GM18858 (cell line): ENCODE measurements around the gene TCF7L2.

Experiments used
- ATAC-seq: cut with Tn5 transposase; IDR thresholded peaks from one replicate; pipeline ENCODE4 v1.9.1; 2021; ENCODE audit not compliant: unreplicated experiment

TCF7L2 gene

GRCh38 chr10:112949875-112950507, at the start of gene TCF7L2:
TSS of gene TCF7L2 (plus strand) at chr10:112950247. CDS start at chr10:112950757, 510 bp downstream.
- ATAC-seq, result no peak

GRCh38 chr10:112902730-112903129, 47.3 kb upstream of the TCF7L2 start:
- ATAC-seq, result no peak

- ATAC-seq, result no peak
Measured at GRCh38 chr10:112904000-112904399, 46.0 kb upstream of the TCF7L2 start.

GRCh38 chr10:112906945-112907344, 43.1 kb upstream of the TCF7L2 start:
- ATAC-seq, result no peak

DNA sequence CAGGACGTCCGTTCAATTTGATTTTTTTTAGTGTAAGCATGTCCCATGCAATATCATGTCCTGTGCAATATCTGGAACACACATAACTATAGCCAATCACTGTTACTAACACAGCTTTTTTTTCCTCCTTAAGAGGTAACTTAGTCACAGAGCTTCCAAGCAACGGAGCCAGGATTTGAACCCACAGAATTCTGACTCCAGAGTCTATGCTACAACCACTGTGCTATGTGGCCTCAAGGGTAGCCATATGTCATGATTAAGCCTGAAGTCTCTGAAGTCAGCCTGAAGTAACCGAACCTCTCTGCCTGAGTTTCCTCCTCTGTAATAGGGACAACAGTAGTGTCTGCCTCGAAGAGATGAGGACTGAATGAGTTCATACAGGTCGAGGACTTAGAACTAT, 42.2 kb upstream of the TCF7L2 start:
- no peak for ATAC-seq

DNA sequence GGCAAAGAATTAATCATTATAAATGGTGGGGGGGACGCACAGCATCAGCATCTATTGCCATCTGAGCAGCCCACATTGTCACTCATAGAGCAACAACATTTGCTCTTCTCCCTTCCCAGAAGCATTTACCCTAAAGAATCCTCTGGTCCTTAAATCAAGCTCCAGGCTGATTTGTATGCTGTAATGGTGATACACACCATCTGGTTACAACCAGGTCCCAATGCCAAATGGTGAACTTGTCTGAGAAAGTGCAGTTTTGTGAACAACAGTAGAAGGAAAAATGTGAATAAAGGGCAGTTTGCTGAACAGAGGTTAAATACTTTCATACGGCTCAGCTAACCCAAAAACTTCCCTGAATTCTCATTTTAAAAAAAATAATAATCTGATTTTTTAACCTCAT, 38.8 kb upstream of the TCF7L2 start:
- ATAC-seq, result no peak

- ATAC-seq, result no peak
Measured at GRCh38 chr10:112912410-112912928, 37.6 kb upstream of the TCF7L2 start.

DNA sequence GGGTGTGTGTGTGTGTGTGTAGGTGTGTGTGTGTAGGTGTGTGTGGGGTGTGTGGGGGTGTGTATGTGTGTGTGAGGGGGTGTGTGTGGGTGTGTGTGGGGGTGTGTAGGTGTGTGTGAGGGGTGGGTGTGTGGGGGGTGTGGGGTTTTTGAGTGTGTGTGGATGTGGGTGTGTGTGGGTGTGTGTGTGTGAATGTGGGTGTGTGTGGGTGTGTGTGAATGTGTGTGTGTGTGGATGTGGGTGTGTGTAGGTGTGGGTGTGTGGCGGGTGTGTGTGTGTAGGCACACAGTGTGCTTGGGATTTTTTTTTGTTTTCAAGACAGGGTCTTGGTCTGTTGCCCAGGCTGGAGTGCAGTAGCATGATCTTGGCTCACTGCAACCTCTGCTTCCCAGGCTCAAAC, 36.8 kb upstream of the TCF7L2 start:
- no peak for ATAC-seq

DNA sequence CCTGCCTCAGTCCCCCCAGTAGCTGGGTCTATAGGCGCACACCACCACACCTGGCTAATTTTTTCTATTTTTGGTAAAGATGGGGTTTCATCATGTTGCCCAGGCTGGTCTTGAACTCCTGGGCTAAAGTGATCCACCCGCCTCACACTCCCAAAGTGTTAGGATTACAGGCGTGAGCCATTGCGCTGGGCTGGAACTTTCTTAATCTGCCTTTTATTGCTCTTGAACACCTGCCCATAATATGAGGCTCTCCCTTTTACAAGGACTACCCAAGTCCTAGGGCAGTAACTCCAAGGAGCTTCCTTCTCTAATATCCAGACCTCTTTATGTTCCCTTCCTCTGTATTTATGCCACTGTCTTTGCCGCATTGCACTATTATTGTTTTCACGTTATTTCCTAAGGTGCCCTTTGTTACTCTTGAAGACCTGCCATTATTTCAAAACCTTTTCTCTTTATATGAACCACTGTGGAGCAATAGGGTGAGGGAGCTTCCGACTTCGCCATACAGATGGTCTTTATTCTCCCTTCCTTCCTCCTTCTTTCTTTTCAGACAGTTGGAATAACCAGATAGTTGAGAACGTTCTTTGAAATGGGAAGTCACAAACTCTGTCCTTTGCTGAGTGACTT, 36.3 kb upstream of the TCF7L2 start:
- ATAC-seq, result no peak

GRCh38 chr10:112914288-112914952, 35.6 kb upstream of the TCF7L2 start:
- no peak for ATAC-seq

DNA sequence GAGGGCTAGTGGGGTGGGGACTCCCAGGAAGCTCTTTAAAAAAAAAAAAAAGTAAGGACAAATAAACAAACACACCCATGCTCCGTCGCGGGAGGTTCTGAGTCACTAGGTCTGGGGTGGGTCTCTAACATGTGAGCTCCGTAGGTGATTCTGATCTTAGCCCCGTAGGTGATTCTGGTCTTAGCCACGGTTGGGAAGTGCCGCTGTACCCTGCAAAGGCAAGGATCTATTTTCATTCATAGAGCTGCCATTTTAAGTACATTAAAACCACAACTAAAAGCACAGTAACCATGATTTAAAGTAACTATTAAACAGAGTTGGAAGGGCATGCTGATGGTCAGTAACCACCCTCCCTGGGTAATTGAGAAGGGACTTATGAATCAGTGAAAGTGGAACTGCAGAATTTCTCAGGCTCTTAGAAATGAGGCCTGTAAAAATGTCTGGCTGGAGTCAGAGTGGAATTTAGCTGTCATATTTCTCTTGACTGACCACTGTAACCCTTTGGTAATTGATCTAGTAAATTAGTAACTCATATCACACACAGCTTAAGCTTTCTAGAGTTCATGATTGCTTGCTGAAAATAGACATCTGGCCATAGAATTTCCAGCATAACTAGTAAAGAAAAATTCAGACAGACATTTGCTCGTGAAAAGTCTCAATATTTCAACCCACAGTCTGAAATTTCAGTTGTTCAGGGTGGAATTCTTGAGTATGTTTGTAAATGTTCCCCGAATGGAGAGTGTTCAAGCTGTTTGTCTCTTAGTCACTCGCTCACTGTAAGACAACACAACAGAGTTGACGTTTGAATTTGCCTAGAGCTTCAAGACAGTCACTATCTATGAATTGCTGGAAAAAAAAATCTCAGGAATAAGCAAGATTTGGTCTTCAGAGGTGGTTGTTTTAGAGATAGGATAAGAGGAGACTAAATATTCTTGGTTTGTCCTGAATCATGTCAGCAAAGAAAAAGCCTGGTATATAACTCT, 34.2 kb upstream of the TCF7L2 start:
- ATAC-seq, result no peak

DNA sequence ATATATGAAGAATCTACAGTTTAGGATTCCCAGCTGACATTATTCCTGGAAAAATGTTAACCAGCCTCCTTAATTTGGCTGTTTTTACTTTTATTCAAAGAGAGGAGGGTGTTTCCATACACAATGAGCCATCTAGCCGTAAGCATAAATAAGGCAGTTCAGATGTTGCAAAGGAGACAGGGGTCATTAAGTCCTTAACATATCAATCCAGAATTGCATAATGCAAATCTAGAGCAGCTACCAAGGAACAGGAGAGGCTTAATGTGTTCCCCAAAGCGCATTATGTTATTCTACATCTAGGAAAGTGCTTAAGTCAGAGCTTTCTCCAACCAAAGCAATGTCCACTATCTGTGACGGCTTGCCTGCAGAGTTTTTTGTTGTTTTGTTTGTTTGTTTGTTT, 32.4 kb upstream of the TCF7L2 start:
- no peak for ATAC-seq

- ATAC-seq, result no peak
Measured at GRCh38 chr10:112918771-112919170, 31.3 kb upstream of the TCF7L2 start.

GRCh38 chr10:112919721-112920120, 30.3 kb upstream of the TCF7L2 start:
- no peak for ATAC-seq

DNA sequence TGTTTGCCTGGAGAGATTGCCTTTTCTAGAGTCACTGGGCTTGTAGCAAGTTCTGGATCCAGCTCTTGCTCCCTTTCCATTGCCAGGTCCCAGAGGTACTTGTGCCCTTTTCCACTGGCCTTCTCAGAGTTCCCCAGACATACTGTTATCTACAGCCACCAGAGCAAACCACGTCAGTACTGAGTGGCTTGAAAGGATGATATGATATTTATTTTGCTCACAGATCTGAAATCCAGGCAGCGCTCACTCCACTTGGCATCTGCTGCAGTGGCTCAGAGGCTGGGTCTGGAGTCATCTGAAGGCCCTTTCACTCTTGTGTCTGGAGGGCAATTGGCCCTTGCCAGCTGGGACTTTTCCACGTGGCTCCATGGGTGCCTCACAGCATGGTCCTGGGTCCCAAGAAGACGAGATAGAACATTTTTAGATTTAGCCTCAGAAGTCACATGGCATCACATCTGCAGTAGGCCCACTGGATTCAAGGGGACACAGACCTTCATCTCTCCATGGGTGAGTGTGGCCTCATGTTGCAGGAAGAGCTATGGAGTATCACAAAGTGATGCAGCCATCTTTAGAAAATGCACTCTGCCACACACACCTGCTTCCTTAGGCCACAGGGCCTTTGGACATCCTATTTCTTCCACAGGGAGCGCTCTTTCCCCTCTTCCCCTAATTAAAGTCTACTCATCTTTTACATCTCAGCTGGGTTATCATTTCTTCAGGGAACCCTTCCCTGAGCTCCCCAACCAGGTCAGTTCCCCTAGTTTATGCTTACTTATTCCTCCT, 22.9 kb upstream of the TCF7L2 start:
- no peak for ATAC-seq

DNA sequence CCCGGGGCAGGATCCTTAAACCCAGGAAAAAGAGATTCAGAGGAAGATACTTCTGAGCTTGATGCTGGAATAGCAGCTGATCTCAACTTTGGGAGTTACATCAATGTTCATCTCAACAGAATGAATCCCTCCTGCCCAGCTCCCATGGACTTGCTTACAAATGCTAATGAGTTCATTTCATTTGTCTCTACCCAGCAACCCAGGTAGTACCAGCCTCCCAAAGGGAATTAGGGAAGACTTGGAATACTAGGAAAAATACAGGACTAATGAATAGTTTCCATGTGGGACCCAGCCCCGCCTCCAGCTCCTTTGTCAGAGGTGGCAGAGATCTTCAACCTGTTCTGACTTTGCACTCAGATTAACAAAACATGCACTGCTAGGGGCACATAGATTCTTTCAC, 22.1 kb upstream of the TCF7L2 start:
- ATAC-seq, result no peak

DNA sequence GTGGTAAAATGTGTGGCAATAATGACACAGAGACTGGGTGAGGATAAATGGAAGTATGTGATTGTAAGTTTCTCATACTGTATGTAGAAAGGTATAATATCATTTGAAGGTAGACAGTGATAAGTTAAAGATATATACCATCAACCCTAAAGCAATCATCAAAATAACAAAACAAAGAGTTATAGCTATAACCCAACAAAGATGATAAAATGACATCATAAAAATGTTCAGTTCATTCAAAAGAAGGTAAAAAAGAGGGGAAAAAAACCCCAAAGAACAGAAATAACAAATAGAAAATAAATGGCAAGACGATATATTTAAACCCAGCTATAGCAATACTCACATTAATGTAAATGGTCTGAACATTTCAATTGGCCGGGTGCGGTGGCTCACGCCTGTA, 17.4 kb upstream of the TCF7L2 start:
- no peak for ATAC-seq

DNA sequence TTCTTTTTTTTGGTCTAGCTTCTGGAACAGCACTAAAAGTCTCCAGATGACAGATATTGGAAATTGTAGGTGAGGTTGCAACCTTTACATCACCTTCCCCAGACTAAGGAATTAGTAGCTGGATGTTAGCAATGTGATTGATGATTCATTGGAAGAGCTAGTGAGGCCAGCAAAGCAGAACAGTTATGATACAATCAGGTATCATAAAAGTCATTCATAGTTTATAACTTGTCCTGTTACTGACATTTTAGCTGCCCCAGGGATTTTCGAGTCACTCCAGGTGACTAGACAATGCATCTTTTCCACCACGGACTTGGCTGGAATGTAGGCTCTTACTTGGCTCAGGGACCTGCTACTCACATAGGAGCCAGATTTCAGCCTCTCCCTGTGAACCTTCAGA, 15.9 kb upstream of the TCF7L2 start:
- ATAC-seq, result no peak

DNA sequence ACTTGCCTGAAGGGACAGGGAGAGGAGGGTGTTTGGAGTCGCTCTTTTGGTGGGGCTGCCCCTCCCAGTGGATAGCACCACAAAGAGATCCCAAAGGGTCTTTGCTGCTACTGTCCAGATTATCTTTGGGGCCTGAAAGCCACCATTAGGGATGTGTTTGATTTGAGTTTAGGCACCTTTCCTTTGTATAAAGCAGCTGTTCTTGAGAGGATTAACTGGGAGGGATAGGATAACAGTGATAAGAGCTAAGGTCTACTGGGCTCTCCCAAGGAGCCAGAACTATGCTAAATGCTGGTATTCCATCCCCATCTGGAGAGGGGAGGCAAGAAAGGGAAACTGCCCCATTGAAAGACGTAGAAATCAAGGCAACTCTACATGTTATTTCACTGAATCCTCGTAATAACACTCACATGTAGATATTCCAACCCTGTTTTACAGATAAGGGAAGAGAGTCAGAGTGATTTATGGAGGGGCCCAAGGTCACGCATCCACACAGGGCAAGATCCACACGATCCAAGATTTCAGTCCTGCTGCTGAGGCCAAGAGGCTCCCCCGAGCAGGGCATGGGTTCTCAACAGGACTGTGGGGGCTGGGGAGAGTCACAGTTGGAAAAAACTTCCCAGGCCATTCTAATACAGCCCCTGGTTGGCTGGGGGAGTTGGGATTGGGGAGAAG, 11.1 kb upstream of the TCF7L2 start:
- ATAC-seq, result no peak

- ATAC-seq, result no peak
Measured at GRCh38 chr10:112945811-112946210, 4.2 kb upstream of the TCF7L2 start.
